ENCODE results near the gene EGFL7. TPM values are rescaled to one million over a fixed set of nuclear protein-coding genes. Genes with fewer than 3 reads are reported as not detected.

EGFL7 gene
- total and polyA plus RNA-seq, 10 of the 15 experiments (the other 5 are each of a cell fraction or from before 2014, with no cell fraction given), result 0.06 to 0.46 (median 0.19) TPM; not detected in 5

DNA sequence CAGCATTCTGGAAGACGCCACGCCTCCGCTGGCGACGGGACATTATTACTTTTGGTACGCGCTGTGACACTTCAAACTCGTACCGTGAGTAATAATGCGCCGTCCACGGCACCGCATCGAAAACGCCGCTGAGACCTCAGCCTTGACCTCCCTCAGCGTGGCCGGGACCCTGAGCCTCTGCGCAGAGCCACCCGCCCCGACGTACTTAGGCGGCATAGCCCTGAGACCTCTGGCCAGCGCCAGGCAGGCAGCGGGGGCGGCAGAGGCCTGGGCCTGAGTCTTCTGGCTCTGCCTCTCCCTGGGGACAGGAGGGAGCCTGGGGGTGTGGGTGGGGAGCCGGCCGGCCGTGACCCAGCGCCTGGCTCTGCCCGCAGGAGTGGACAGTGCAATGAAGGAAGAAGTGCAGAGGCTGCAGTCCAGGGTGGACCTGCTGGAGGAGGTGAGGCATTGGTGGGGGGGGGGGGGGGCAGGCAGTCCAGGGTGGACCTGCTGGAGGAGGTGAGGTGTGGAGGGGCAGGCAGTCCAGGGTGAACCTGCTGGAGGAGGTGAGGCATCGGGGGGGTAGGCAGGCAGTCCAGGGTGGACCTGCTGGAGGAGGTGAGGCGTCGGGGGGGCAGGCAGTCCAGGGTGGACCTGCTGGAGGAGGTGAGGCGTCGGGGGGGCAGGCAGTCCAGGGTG is 8.0 kb downstream of the EGFL7 start:
- intact Hi-C loops (cut with micrococcal nuclease; ENCODE audit: unreplicated experiment) (no loop called here), in situ Hi-C loops (cut with MboI) (no loop called here)
- RAD21 ChIA-PET (ENCODE audit: unreplicated experiment), result interaction anchor here (0.6 kb wide), 1 partner anchor 25 kb away, joined by 4 read pairs; no protein-coding TSS in a partner anchor
- Histone ChIP-seq H2AFZ (ENCODE audit: control insufficient read depth, low read depth, low read length) (no peak overlapping the region), H3K27me3 (replicated peaks in 1 of 2; ENCODE audit: control insufficient read depth in 2 of 2, insufficient read depth in 2 of 2, low read length in 1 of 2) (peaks cover 0 to 2% of the 10 kb centered on the region in 2 experiments; a peak in 2 of 4 replicates), H3K4me3 (no peak overlapping the region), H3K27ac (ENCODE audit: control insufficient read depth, insufficient read depth) (no peak overlapping the region), H3K9ac (ENCODE audit: control insufficient read depth, insufficient read depth, low read length) (no peak overlapping the region), H3K36me3 (ENCODE audit: control insufficient read depth in 2 of 2, insufficient read depth in 2 of 2, low read length in 1 of 2) (no peaks in the 10 kb centered on the region; a peak in 1 of 4 replicates), H3K79me2 (ENCODE audit: control insufficient read depth, insufficient read depth, low read length) (no peaks in the 10 kb centered on the region), H3K9me3 (replicated peaks; ENCODE audit: control insufficient read depth, insufficient read depth, low read length) (no peaks in the 10 kb centered on the region), H3K4me2 (ENCODE audit: control insufficient read depth, insufficient read depth) (no peak overlapping the region), H4K20me1 (ENCODE audit: control insufficient read depth, insufficient read depth) (no peaks in the 10 kb centered on the region), H3K4me1 (ENCODE audit: control insufficient read depth, insufficient read depth, low read length) (no peaks in the 10 kb centered on the region)
- POLR2A ChIA-PET, result no interaction called here
- FAIRE-seq (no peak), DNase-seq (ENCODE audit: low read depth, low spot score) (no peak), ATAC-seq (no peak)
- TF ChIP-seq IKZF1 (conservative IDR thresholded peaks at IDR 0.05) (no peak), ATF7 (IDR thresholded peaks at IDR 0.05; ENCODE audit: low read depth) (no peak), CREB1 (IDR thresholded peaks at IDR 0.05; ENCODE audit: low read depth) (no peak), ASH2L (IDR thresholded peaks at IDR 0.05; ENCODE audit: borderline replicate concordance, low read depth) (no peak), BCL11A (IDR thresholded peaks at IDR 0.05; ENCODE audit: low read depth, low read length) (no peak), DPF2 (IDR thresholded peaks at IDR 0.05) (no peak), ETV6 (conservative IDR thresholded peaks at IDR 0.05 in 1 of 2, IDR thresholded peaks at IDR 0.05 in 1 of 2; ENCODE audit: borderline replicate concordance in 1 of 2, low read depth in 1 of 2) (no peak), BRCA1 (IDR thresholded peaks at IDR 0.05; ENCODE audit: low read depth, low read length) (no peak), FOXK2 (IDR thresholded peaks at IDR 0.05) (no peak), YBX1 (IDR thresholded peaks at IDR 0.05) (no peak), TBL1XR1 (IDR thresholded peaks at IDR 0.05; ENCODE audit: low read depth, low read length) (no peak)
- TF ChIP-seq, protein P1, sequence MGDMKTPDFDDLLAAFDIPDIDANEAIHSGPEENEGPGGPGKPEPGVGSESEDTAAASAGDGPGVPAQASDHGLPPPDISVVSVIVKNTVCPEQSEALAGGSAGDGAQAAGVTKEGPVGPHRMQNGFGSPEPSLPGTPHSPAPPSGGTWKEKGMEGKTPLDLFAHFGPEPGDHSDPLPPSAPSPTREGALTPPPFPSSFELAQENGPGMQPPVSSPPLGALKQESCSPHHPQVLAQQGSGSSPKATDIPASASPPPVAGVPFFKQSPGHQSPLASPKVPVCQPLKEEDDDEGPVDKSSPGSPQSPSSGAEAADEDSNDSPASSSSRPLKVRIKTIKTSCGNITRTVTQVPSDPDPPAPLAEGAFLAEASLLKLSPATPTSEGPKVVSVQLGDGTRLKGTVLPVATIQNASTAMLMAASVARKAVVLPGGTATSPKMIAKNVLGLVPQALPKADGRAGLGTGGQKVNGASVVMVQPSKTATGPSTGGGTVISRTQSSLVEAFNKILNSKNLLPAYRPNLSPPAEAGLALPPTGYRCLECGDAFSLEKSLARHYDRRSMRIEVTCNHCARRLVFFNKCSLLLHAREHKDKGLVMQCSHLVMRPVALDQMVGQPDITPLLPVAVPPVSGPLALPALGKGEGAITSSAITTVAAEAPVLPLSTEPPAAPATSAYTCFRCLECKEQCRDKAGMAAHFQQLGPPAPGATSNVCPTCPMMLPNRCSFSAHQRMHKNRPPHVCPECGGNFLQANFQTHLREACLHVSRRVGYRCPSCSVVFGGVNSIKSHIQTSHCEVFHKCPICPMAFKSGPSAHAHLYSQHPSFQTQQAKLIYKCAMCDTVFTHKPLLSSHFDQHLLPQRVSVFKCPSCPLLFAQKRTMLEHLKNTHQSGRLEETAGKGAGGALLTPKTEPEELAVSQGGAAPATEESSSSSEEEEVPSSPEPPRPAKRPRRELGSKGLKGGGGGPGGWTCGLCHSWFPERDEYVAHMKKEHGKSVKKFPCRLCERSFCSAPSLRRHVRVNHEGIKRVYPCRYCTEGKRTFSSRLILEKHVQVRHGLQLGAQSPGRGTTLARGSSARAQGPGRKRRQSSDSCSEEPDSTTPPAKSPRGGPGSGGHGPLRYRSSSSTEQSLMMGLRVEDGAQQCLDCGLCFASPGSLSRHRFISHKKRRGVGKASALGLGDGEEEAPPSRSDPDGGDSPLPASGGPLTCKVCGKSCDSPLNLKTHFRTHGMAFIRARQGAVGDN (IDR thresholded peaks at IDR 0.05), result no peak
- SMC1A ChIA-PET (ENCODE audit: uncharacterized antibody, unreplicated experiment), result no interaction called here
- CTCF ChIA-PET, result interaction anchor here (0.9 to 2.6 kb wide), 9 partner anchors 13 to 185 kb away, joined by 3 to 13 read pairs (median 8); no protein-coding TSS in a partner anchor
- BruUV-seq (replicated peaks), result no TSS peak
- WGBS (ENCODE audit: insufficient coverage, insufficient replicate concordance, low lambda C conversion rate, missing lambda C conversion rate), result 15% methylated on average over 35 of the region's 36 CpGs

Measured in GM12878 (cell line).